Measurements from ENCODE around the gene LRTM2.

GRCh38 chr12:1801303-1801975 is 18.9 kb upstream of the LRTM2 start:
- TF ChIP-seq MEIS1 (CRISPR knock-in tag; IDR thresholded peaks at IDR 0.05; ENCODE audit: borderline replicate concordance) = no peak
- TF ChIP-seq, protein P1, sequence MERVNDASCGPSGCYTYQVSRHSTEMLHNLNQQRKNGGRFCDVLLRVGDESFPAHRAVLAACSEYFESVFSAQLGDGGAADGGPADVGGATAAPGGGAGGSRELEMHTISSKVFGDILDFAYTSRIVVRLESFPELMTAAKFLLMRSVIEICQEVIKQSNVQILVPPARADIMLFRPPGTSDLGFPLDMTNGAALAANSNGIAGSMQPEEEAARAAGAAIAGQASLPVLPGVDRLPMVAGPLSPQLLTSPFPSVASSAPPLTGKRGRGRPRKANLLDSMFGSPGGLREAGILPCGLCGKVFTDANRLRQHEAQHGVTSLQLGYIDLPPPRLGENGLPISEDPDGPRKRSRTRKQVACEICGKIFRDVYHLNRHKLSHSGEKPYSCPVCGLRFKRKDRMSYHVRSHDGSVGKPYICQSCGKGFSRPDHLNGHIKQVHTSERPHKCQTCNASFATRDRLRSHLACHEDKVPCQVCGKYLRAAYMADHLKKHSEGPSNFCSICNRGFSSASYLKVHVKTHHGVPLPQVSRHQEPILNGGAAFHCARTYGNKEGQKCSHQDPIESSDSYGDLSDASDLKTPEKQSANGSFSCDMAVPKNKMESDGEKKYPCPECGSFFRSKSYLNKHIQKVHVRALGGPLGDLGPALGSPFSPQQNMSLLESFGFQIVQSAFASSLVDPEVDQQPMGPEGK (tag by site-specific recombination; IDR thresholded peaks at IDR 0.05) = no peak
- no peak for TF ChIP-seq ZNF76 (tag by site-specific recombination; IDR thresholded peaks at IDR 0.05; ENCODE audit: borderline replicate concordance, low read depth)
- TF ChIP-seq CTCF (tag by site-specific recombination; IDR thresholded peaks at IDR 0.05) = no peak
- no peak for TF ChIP-seq ZNF398 (tag by site-specific recombination; IDR thresholded peaks at IDR 0.05)
- no peak for TF ChIP-seq ZNF501 (tag by site-specific recombination; IDR thresholded peaks at IDR 0.05)
- no peak for TF ChIP-seq ZNF138 (tag by site-specific recombination; IDR thresholded peaks at IDR 0.05; ENCODE audit: borderline replicate concordance)
- TF ChIP-seq, protein P2, sequence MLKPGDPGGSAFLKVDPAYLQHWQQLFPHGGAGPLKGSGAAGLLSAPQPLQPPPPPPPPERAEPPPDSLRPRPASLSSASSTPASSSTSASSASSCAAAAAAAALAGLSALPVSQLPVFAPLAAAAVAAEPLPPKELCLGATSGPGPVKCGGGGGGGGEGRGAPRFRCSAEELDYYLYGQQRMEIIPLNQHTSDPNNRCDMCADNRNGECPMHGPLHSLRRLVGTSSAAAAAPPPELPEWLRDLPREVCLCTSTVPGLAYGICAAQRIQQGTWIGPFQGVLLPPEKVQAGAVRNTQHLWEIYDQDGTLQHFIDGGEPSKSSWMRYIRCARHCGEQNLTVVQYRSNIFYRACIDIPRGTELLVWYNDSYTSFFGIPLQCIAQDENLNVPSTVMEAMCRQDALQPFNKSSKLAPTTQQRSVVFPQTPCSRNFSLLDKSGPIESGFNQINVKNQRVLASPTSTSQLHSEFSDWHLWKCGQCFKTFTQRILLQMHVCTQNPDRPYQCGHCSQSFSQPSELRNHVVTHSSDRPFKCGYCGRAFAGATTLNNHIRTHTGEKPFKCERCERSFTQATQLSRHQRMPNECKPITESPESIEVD (tag by site-specific recombination; IDR thresholded peaks at IDR 0.05) = no peak
- no peak for TF ChIP-seq OVOL3 (tag by site-specific recombination; IDR thresholded peaks at IDR 0.05)
- TF ChIP-seq, protein P3, sequence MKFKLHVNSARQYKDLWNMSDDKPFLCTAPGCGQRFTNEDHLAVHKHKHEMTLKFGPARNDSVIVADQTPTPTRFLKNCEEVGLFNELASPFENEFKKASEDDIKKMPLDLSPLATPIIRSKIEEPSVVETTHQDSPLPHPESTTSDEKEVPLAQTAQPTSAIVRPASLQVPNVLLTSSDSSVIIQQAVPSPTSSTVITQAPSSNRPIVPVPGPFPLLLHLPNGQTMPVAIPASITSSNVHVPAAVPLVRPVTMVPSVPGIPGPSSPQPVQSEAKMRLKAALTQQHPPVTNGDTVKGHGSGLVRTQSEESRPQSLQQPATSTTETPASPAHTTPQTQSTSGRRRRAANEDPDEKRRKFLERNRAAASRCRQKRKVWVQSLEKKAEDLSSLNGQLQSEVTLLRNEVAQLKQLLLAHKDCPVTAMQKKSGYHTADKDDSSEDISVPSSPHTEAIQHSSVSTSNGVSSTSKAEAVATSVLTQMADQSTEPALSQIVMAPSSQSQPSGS (tag by site-specific recombination; IDR thresholded peaks at IDR 0.05; ENCODE audit: low read depth) = no peak
